KBM-7 (cell line): Measurements from ENCODE around the gene SLC2A9.
"Not testable (repeated sequence)": the region's sequence is repeated elsewhere in the genome, so short reads cannot be mapped to it uniquely, and the experiment has no call there.

ENCODE experiments used
- DNase-seq: peaks from one replicate; pipeline ENCODE4 v3.0.0-alpha.2; 2015
- in situ Hi-C: fragments of 300-500 bp; cut with MboI; formaldehyde crosslinking; loops from 2 replicates; pipeline ENCODE4 v1.14.3; 2020; ENCODE audit warnings: low sequenced_read_pairs, low pct_unique_long_range_greater_than_20kb, mixed read lengths

SLC2A9 gene

GRCh38 chr4:9820343-9820742 is 201.0 kb downstream of the SLC2A9 start:
- in situ Hi-C loops = no loop called here
- no peak for DNase-seq

GRCh38 chr4:9816285-9816684 is 205.0 kb downstream of the SLC2A9 start:
- in situ Hi-C loops = no loop called here
- DNase-seq = no peak

- no peak for DNase-seq
- in situ Hi-C loops = no loop called here
Measured at GRCh38 chr4:9812501-9813340, 208.6 kb downstream of the SLC2A9 start.

- in situ Hi-C loops = no loop called here
- DNase-seq = no peak
Measured at GRCh38 chr4:9811806-9812205, 209.5 kb downstream of the SLC2A9 start.

- no peak for DNase-seq
- in situ Hi-C loops = no loop called here
Measured at GRCh38 chr4:9808077-9808476, 213.2 kb downstream of the SLC2A9 start.

- DNase-seq = no peak
- in situ Hi-C loops = no loop called here
Measured at GRCh38 chr4:9804918-9805317, 216.4 kb downstream of the SLC2A9 start.

GRCh38 chr4:9800848-9801247 is 220.4 kb downstream of the SLC2A9 start:
- no peak for DNase-seq
- in situ Hi-C loops = no loop called here

- in situ Hi-C loops, DNase-seq: not testable (repeated sequence)
Measured at GRCh38 chr4:9796641-9797040, 224.7 kb downstream of the SLC2A9 start.

- no peak for DNase-seq
- in situ Hi-C loops = no loop called here
Measured at GRCh38 chr4:9792381-9792780, 228.9 kb downstream of the SLC2A9 start.

GRCh38 chr4:9785891-9786290 is 235.4 kb downstream of the SLC2A9 start:
- DNase-seq, in situ Hi-C loops: not testable (repeated sequence)

- no peak for DNase-seq
- in situ Hi-C loops = no loop called here
Measured at GRCh38 chr4:9782136-9782436, 239.2 kb downstream of the SLC2A9 start.

GRCh38 chr4:9781343-9782135 is 239.8 kb downstream of the SLC2A9 start, which contains the start of gene DRD5:
DRD5 (plus strand) TSS chr4:9781634; CDS start chr4:9782030, 396 bp downstream.
- in situ Hi-C loops = no loop called here
- DNase-seq = no peak
